Activated B cell treated with CpG ODN at 0.5 μM for 24 hours (primary cell): Measurements from ENCODE around the gene GET3. TPM values are rescaled to one million over a fixed set of nuclear protein-coding genes. Genes with fewer than 3 reads are reported as not detected.

Experiments used
- total RNA-seq: library from RNA; stranded (reverse); gene quantifications from 2 replicates; pipeline ENCODE4 v1.2.3, GENCODE V29; 2022

The GET3 gene
- total RNA-seq, 1 donor from 2014 or later = 59.6 TPM

Other genes starting within 250 kb of the GET3 start
- gene ZNF564, start 186.0 kb upstream of the GET3 start, total RNA-seq = 23.0 and 26.6 TPM in 2 replicates
- 15.6 TPM in 2 replicates for gene ZNF490, start 126.7 kb upstream of the GET3 start, total RNA-seq
- 37.5 and 46.1 TPM in 2 replicates for gene ZNF791, start 126.6 kb upstream of the GET3 start, total RNA-seq
- 251 and 291 TPM in 2 replicates for gene MAN2B1, start 70.8 kb upstream of the GET3 start, total RNA-seq
- gene WDR83, start 70.7 kb upstream of the GET3 start, total RNA-seq = 17.7 and 20.8 TPM in 2 replicates
- 141 and 160 TPM in 2 replicates for gene DHPS, start 55.6 kb upstream of the GET3 start, total RNA-seq
- gene GNG14, start 49.5 kb upstream of the GET3 start, total RNA-seq = not detected in 2 replicates
- gene FBXW9, start 40.9 kb upstream of the GET3 start, total RNA-seq = 4.7 and 5.2 TPM in 2 replicates
- 73.9 and 91.5 TPM in 2 replicates for gene TNPO2, start 13.6 kb upstream of the GET3 start, total RNA-seq
- gene TRIR, start 2.8 kb upstream of the GET3 start, total RNA-seq = 164 and 183 TPM in 2 replicates
- gene BEST2, start 14.3 kb downstream of the GET3 start, total RNA-seq = not detected in 2 replicates
- 13.4 and 21.2 TPM in 2 replicates for gene HOOK2, start 38.1 kb downstream of the GET3 start, total RNA-seq
- gene JUNB, start 54.0 kb downstream of the GET3 start, total RNA-seq = 127 and 132 TPM in 2 replicates
- gene PRDX2, start 64.3 kb downstream of the GET3 start, total RNA-seq = 53.1 and 55.6 TPM in 2 replicates
- 2.3 and 5.9 TPM in 2 replicates for gene THSD8, start 64.6 kb downstream of the GET3 start, total RNA-seq
- 13.4 and 22.1 TPM in 2 replicates for gene RNASEH2A, start 69.1 kb downstream of the GET3 start, total RNA-seq
- not detected in 2 replicates for gene RTBDN, start 97.1 kb downstream of the GET3 start, total RNA-seq
- gene MAST1, start 101.0 kb downstream of the GET3 start, total RNA-seq = 0.20 and 0.66 TPM in 2 replicates
- 26.5 and 27.2 TPM in 2 replicates for gene DNASE2, start 144.0 kb downstream of the GET3 start, total RNA-seq
- gene KLF1, start 149.7 kb downstream of the GET3 start, total RNA-seq = 0.12 TPM in 1 of 2 replicates, not detected in the other
- gene GCDH, start 153.7 kb downstream of the GET3 start, total RNA-seq = 62.3 and 73.9 TPM in 2 replicates
- 0.49 TPM in 1 of 2 replicates, not detected in the other for gene SYCE2, start 181.8 kb downstream of the GET3 start, total RNA-seq
- 76.1 and 76.8 TPM in 2 replicates for gene FARSA, start 196.2 kb downstream of the GET3 start, total RNA-seq
- 721 and 802 TPM in 2 replicates for gene CALR, start 201.1 kb downstream of the GET3 start, total RNA-seq
- gene RAD23A, start 208.4 kb downstream of the GET3 start, total RNA-seq = 106 and 112 TPM in 2 replicates
- 16.7 and 19.6 TPM in 2 replicates for gene GADD45GIP1, start 219.7 kb downstream of the GET3 start, total RNA-seq
- not detected in 2 replicates for gene DAND5, start 232.1 kb downstream of the GET3 start, total RNA-seq